Memory B cell (primary cell): ENCODE measurements around the gene VAV3.
"Not testable (repeated sequence)": the region's sequence is repeated elsewhere in the genome, so short reads cannot be mapped to it uniquely, and the experiment has no call there.

Experiments
- ATAC-seq: fragments of 150-1000 bp; cut with Tn5 transposase; 2 replicates; pipeline ENCODE4 v1.10.0; 2021; ENCODE audit warnings: low read depth, mild to moderate bottlenecking, moderate library complexity
- DNase-seq, 2 donors: peaks; one replicate each; pipeline ENCODE4 v3.0.0; 2022; ENCODE audit warnings: low spot score in 2 of 2
- H3K27ac Mint-ChIP-seq: one replicate; pipeline ENCODE4 v1.8.0; 2022; ENCODE audit warnings: mild to moderate bottlenecking, moderate library complexity, mixed read lengths
- H3K27me3 Mint-ChIP-seq: one replicate; pipeline ENCODE4 v1.8.0; 2022; ENCODE audit warnings: mixed read lengths
- H3K36me3 Mint-ChIP-seq: one replicate; pipeline ENCODE4 v1.8.0; 2022; ENCODE audit warnings: mild to moderate bottlenecking, mixed read lengths
- H3K4me1 Mint-ChIP-seq: one replicate; pipeline ENCODE4 v1.8.0; 2022; ENCODE audit warnings: mixed read lengths
- H3K4me3 Mint-ChIP-seq: one replicate; pipeline ENCODE4 v1.8.0; 2022; ENCODE audit warnings: mild to moderate bottlenecking, moderate library complexity, mixed read lengths
- H3K9me3 Mint-ChIP-seq: one replicate; pipeline ENCODE4 v1.8.0; 2022; ENCODE audit warnings: mixed read lengths

The VAV3 gene

DNA sequence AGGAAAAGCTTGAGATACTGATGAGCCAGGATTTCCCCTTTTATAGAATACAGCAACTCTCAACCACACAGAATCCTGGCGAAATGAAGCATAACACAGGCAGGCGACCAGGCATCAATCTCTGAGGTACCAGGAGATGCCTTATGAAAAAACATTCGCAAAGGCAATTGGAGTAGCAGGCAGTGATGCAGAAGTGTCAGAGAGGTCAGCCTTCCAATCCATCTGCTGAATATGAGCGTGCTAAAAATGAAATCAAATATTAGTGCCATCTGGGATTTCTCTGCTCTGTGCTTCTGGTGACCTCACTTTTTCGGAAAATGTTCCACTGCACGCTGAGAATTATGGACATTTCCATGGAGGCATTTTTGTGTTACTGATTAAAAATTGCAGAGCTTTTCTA is 258.8 kb downstream of the VAV3 start:
- Mint-ChIP-seq H3K9me3 (no peaks in the 10 kb centered on the region), H3K27me3 (no peaks in the 10 kb centered on the region), H3K27ac (no peak overlapping the region), H3K4me3 (no peak overlapping the region), H3K4me1 (peaks cover 6% of the 10 kb centered on the region), H3K36me3 (peaks cover 36% of the 10 kb centered on the region)
- DNase-seq (no peak), ATAC-seq (no peak)

DNA sequence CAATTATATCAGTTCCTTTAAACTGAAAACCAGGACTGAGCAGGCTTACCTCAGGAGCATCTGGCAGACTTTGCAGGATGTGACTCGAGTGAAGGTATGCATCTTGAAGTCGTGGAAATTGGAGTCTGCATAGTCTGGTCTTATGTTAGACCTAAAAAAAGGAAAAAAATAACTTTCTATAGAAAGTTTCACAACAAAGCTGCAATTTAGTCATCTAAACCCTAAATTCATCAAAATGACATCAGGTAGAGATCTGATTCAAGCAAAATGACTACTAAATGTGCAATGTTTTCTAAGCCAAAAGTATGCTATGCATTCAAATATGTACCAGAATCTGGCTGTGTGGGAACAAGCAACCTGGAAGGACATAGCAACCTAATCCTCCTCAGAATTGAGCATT is 260.1 kb downstream of the VAV3 start:
- Mint-ChIP-seq H3K36me3 (peaks cover 42% of the 10 kb centered on the region), H3K27me3 (no peaks in the 10 kb centered on the region), H3K9me3 (no peaks in the 10 kb centered on the region), H3K4me3 (no peak overlapping the region), H3K27ac (no peak overlapping the region), H3K4me1 (peaks cover 6% of the 10 kb centered on the region)
- DNase-seq (no peak), ATAC-seq (no peak)

DNA sequence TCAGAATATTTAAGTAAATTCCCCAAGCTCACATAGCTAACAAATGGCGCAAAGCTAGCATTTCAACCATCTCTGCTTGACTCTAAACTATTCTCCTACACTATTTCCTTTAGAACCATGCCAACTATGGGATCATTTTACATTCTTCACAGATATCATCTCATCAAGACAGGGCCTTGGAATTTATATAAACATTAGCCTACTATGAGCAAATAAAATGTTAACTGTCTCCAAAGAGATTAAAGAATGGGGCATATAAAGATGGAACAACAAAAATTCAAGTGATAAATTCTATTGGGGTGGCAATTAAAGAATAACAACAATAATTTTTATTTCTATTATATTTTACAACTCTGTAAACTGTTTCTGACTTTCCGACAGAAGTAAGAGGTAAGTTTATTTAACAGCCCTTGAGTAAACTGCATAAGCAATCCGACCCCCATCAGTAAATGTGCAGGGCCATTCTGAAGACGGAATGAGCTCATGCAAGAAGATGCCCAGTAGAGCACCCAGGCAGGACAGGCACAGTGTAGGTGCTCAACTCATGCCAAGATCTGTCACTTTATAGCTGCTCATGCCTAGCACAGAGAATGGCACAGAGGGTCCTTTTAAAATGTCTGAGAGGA is 261.9 kb downstream of the VAV3 start:
- Mint-ChIP-seq H3K36me3 (peaks cover 47% of the 10 kb centered on the region), H3K4me1 (peaks cover 6% of the 10 kb centered on the region), H3K4me3 (no peak overlapping the region), H3K9me3 (no peaks in the 10 kb centered on the region), H3K27me3 (no peaks in the 10 kb centered on the region), H3K27ac (no peak overlapping the region)
- ATAC-seq (no peak), DNase-seq (no peak)

DNA sequence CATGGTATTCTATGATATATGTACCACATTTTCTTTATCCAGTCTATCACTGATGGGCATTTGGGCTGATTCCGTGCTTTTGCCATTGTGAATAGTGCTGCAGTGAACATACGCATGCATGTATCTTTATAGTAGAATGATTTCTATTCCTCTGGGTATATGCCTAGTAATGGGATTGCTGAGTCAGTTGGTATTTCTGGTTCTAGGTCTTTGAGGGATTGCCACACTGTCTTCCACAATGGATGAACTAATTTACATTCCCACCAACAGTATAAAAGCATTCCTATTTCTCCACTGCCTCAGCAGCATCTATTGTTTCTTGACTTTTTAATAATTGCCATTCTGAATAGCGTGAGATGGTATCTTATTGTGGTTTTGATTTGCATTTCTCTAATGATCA is 264.3 kb downstream of the VAV3 start:
- not testable (repeated sequence) for H3K9me3 Mint-ChIP-seq, H3K27ac Mint-ChIP-seq, DNase-seq, H3K4me3 Mint-ChIP-seq, ATAC-seq, H3K4me1 Mint-ChIP-seq, H3K27me3 Mint-ChIP-seq
- peaks cover 45% of the 10 kb centered on the region for H3K36me3 Mint-ChIP-seq

DNA sequence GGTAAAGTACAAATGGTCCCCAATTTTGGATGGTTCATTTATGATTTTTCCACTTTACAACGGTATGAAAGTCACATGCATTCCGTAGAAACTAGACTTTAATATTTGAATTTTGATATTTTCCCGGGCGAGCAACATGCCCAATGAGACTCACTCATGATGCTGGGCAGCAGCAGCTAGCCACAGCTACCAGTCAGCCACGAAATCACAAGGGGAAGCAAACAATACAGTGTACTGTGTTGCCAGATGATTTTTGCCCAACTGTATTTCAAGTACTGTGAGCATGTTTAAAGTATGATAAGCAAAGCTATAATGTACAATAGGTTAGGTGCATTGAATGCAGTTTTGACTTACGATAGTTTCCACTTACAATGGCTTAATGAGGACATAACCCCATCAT is 266.8 kb downstream of the VAV3 start:
- Mint-ChIP-seq H3K27me3 (no peaks in the 10 kb centered on the region), H3K4me3 (no peak overlapping the region), H3K27ac (no peak overlapping the region), H3K9me3 (peaks cover 2% of the 10 kb centered on the region), H3K4me1 (no peaks in the 10 kb centered on the region), H3K36me3 (peaks cover 55% of the 10 kb centered on the region)
- ATAC-seq (no peak), DNase-seq (no peak)

DNA sequence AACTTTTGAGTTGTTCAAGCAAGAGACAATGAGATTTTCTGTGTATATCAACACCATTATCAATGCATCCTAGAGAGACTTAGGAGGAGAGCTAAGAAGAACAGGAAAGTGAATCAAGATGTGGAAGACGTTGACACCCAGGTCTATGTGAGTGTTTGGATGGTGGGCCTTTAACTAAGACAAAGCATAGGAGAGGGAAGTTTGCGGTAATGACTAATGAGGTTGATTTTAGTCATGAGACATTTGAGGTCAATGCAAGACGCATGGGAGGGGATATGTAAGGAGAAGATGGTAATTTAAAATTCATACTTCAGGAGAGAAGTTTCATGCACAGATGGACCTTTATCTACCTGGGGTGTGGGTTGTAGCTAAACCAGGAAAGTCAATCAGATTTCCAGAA is 269.6 kb downstream of the VAV3 start:
- Mint-ChIP-seq H3K9me3 (peaks cover 2% of the 10 kb centered on the region), H3K27ac (no peak overlapping the region), H3K4me1 (no peaks in the 10 kb centered on the region), H3K36me3 (peaks cover 44% of the 10 kb centered on the region), H3K27me3 (no peaks in the 10 kb centered on the region), H3K4me3 (no peak overlapping the region)
- ATAC-seq (no peak), DNase-seq (no peak)

DNA sequence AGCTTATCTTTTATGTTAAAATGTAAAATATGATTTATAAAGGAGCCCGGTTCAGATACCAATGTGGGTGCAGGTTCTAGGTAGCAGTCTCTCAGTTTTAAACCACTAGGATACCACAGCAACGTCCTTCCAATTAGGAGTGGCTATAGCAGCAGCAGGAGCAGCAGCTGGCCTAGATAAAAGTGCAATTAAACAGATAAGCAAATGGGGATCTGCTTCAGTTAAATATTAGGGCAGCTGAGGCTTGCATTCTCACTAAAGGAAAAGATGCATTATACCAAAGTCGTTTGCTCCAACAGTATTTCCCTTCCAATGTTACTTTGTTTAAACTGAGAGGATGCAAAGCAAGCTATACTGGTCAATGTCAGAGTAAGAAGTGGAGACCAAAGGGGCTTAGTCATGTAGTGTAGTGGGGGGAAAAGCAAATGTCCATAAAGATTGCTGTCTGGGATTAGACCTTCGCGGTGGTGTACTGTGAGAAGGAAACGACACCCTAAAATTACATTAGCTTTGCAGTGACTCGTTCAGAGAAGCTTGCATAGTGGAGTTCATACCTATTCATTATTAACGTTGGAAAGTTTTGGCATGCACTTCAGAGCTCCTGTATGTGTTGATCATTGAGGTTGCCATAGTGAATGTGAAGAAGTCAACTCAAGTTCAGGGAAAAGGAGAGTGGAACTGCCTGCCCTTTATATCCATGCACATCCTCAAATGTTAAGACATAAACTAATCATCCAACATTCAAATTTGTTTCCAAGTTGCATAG is 272.2 kb downstream of the VAV3 start:
- no peaks in the 10 kb centered on the region for H3K27me3 Mint-ChIP-seq

DNA sequence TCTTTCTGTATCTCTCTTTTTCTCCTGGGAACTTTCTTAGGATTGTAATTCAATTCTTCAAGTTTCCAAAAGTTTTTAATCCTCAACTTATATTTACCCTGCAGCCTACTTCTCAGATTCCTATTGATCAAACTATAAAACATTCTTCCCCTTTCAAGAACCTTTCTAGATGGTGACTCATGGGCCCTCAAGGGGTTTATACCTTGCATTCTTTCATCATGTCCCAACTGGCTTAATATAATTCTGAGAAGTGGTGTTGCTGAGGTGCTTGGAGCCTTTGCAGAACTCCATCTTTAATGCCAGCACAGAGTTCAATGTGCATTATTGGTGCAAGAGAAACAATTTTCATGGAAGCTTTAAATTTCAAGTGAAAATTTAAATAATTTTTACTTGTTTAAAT is 273.4 kb downstream of the VAV3 start:
- peaks cover 2% of the 10 kb centered on the region for H3K9me3 Mint-ChIP-seq
- DNase-seq (no peak), ATAC-seq (no peak)
- no peaks in the 10 kb centered on the region for H3K27me3 Mint-ChIP-seq
- H3K4me1 Mint-ChIP-seq = no peaks in the 10 kb centered on the region
- H3K27ac Mint-ChIP-seq = no peak overlapping the region
- no peak overlapping the region for H3K4me3 Mint-ChIP-seq
- peaks cover 38% of the 10 kb centered on the region for H3K36me3 Mint-ChIP-seq

More for the DNA sequence above, 272.2 kb downstream of the VAV3 start:
- Mint-ChIP-seq H3K9me3 (peaks cover 2% of the 10 kb centered on the region), H3K36me3 (peaks cover 46% of the 10 kb centered on the region), H3K4me1 (no peaks in the 10 kb centered on the region), H3K27ac (no peak overlapping the region), H3K4me3 (no peak overlapping the region)
- ATAC-seq (no peak), DNase-seq (no peak)

DNA sequence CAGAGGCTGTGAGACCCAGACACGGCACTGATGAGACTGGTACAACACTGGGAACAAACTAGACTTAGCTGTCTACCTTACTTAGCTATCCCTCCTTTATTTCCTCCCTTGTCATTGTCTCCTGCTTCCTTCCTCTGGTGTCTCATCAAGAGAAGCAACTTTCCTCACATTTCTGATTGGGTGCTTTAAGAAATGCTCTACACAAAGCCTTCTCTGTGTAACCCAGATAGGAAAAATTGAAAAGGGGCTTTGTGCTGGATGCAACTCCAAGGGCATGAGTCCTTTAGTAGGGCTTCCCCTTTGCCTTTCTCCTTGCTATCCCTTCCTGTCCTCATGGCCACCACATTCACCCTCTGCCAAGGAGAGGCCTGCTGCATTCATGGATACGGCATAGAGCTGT is 274.5 kb downstream of the VAV3 start:
- peak overlapping the region; percentile 33 for H3K27ac Mint-ChIP-seq
- DNase-seq (no peak), ATAC-seq (no peak)
- H3K9me3 Mint-ChIP-seq = peaks cover 2% of the 10 kb centered on the region
- H3K36me3 Mint-ChIP-seq = peaks cover 37% of the 10 kb centered on the region
- H3K27me3 Mint-ChIP-seq = no peaks in the 10 kb centered on the region
- no peak overlapping the region for H3K4me3 Mint-ChIP-seq
- H3K4me1 Mint-ChIP-seq = no peaks in the 10 kb centered on the region

DNA sequence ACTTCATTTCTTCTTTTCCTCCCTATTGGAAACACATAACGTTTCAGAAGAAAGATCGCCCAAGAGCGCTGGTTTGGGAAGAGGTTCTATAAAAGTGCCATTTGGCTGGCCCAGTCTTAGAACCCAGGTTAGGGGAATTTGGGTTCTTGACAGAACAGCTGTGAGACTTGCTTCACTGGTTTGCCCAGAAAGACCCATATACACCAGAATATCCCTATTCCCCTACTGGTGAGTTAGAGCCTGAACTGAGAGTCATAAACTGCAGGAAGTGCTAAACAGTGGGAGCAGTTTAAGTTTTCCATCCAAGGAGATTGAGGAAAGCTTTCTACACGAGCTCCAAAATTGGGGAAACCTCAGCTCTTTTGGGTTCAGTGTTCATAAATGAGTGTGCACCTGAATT is 275.2 kb downstream of the VAV3 start:
- Mint-ChIP-seq H3K9me3 (no peaks in the 10 kb centered on the region), H3K27ac (no peak overlapping the region), H3K4me1 (no peaks in the 10 kb centered on the region), H3K4me3 (no peak overlapping the region), H3K36me3 (peaks cover 29% of the 10 kb centered on the region), H3K27me3 (no peaks in the 10 kb centered on the region)
- no peak for DNase-seq
- ATAC-seq = no peak

DNA sequence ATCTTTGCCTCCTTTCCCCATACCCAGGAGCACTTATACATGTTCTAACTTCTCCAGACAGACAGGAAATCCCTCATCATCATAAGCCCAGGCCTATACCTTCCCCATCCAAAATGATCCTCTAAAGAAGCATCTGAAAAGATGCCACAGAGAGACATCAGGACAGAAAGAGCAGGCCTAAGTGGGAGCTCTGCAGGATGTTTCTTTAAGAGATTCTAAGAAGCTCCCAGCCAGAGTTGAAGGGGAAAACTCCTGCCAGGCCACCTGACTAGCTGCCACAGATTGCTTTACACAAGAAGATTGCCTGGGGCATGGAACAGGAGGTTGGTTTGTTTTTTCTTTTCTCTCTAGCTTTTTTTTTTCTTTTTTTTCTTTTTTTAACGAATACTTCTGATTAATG is 275.8 kb downstream of the VAV3 start:
- Mint-ChIP-seq H3K9me3 (no peaks in the 10 kb centered on the region), H3K27ac (no peak overlapping the region), H3K4me3 (no peak overlapping the region), H3K4me1 (no peaks in the 10 kb centered on the region), H3K27me3 (no peaks in the 10 kb centered on the region), H3K36me3 (peaks cover 27% of the 10 kb centered on the region)
- ATAC-seq = no peak
- no peak for DNase-seq

DNA sequence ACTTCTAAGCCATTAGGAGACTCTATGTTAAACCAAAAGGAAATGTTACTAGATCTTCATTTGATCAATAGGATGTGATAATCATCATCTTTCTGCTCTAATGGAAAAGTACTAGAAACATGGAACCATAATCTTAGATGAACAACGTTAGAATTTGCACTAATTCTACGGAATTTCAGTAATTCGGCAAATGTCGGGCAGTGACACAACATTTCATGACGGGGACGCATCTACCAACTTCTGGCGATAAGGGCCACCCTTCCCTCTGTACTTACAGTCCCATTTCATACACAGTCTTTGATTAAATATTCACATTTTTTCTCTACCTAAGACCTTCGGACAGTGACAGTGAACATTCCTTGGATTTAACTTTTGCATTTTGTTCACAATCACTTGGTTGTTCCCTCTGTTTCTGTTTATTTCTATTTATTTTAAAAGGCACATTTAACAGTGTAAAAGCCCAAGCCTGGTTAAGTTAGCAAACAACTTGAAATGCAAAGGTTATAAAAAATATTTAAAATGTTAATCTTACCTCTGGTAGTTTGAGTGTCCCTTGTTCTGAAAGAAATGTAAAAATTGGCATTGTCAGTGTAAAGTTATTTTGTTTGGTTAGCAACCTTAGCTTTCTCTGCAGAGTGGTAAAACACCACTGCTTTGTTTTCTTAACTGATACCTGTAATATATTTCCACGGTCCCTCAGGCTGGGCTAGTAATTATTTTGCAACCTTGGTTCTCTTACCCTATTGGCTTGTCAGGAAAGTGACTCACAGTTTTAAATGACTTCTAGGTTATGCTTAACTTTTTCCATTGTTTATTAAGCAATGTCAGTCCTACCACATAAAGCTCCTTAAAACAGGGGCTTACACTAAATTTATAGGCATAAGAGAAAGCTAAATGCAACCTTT is 276.9 kb downstream of the VAV3 start:
- Mint-ChIP-seq H3K4me1 (no peaks in the 10 kb centered on the region), H3K27ac (no peak overlapping the region), H3K36me3 (peaks cover 20% of the 10 kb centered on the region), H3K9me3 (no peaks in the 10 kb centered on the region), H3K27me3 (no peaks in the 10 kb centered on the region), H3K4me3 (no peak overlapping the region)
- no peak for ATAC-seq
- DNase-seq = no peak

DNA sequence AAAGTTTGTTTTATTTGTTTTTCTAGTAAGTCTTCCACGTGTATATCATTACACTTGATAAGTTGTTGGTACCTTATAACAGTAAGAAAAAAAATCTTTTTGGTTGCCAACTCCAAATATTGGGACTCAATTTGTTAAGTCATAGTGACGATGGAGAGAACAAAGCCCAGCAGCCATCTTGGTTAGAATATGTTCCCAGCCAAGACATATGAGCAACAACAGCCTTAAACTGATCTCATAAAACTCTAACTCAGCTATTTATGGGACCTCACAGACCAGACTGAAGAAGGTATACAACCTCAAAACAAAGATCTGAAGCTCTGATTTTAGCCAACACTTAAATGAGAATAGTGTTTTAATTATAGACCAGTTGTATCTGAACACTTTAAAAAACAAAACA is 281.3 kb downstream of the VAV3 start:
- Mint-ChIP-seq H3K36me3 (peaks cover 8% of the 10 kb centered on the region), H3K27me3 (no peaks in the 10 kb centered on the region), H3K4me3 (no peak overlapping the region), H3K4me1 (no peaks in the 10 kb centered on the region), H3K27ac (no peak overlapping the region), H3K9me3 (no peaks in the 10 kb centered on the region)
- DNase-seq (no peak), ATAC-seq (no peak)

DNA sequence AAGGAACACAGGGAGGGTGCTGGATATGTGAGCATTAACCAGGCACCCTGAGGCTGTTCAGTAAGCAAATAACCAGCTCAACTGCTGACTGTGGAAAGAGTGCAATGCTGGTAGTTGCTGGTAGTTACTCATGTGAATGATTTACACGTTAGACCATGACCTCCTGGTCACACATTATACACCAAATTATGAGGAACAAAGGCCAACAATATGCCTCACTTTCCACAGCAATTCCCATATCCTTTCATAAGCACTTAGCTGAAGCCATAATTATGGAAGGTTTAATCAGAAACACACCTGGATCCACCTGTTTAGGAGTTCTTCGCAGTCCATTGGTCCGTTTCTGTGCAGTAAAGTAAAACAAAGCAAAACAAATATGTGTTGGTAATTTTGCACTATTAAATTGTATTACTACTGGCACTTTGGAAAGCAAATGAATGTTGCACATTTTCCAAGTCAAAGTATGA is 281.8 kb downstream of the VAV3 start:
- ATAC-seq (no peak), DNase-seq (no peak)
- Mint-ChIP-seq H3K4me1 (no peaks in the 10 kb centered on the region), H3K27me3 (no peaks in the 10 kb centered on the region), H3K4me3 (no peak overlapping the region), H3K9me3 (no peaks in the 10 kb centered on the region), H3K36me3 (peaks cover 8% of the 10 kb centered on the region), H3K27ac (no peak overlapping the region)
